H1 (cell line): Measurements from ENCODE around the gene PPM1D. TPM values are rescaled to one million over a fixed set of nuclear protein-coding genes. Genes with fewer than 3 reads are reported as not detected.

ENCODE experiments used
- CTCF ChIA-PET: fragments of 300-600 bp; sonication (Branson Sonifier 250); formaldehyde crosslinking; loops from one replicate; lab custom pipeline; 2021; ENCODE audit not compliant: partially characterized antibody; lab: Charles Lee
- POLR2A ChIA-PET: fragments of 300-600 bp; sonication (Branson Sonifier 250); formaldehyde crosslinking; loops from one replicate; lab custom pipeline; 2021; ENCODE audit warnings: inconsistent platforms; ENCODE audit not compliant: partially characterized antibody; lab: Charles Lee
- DNase-seq, 2 experiments: peaks; one replicate each; pipeline versions ENCODE4 v3.0.0 to v3.0.0-alpha.2; 2010 to 2022; ENCODE audit warnings: low spot score in 2 of 2, low read depth in 1 of 2, mixed read lengths in 1 of 2
- FAIRE-seq: peaks from 2 replicates; lab custom pipeline; 2011; peaks lifted over from hg19 to GRCh38; lab: Jason Lieb, UNC
- H2AFZ ChIP-seq: 2 replicates; pipeline ENCODE4 v1.8.1; 2012; ENCODE audit warnings: low read length, inconsistent platforms
- H2AK5ac ChIP-seq: 2 replicates; pipeline ENCODE4 v1.6.1; 2013; ENCODE audit warnings: low read depth, low read length
- H2BK120ac ChIP-seq: replicated peaks from 2 replicates; pipeline ENCODE3; 2013; ENCODE audit warnings: low read depth, low read length, inconsistent platforms
- H2BK12ac ChIP-seq: 2 replicates; pipeline ENCODE4 v1.6.1; 2013; ENCODE audit warnings: low read depth, low read length
- H2BK15ac ChIP-seq: 2 replicates; pipeline ENCODE4 v1.6.1; 2013; ENCODE audit warnings: low read length
- H2BK20ac ChIP-seq: 2 replicates; pipeline ENCODE4 v1.6.1; 2013; ENCODE audit warnings: low read length
- H2BK5ac ChIP-seq: 2 replicates; pipeline ENCODE4 v1.6.1; 2013; ENCODE audit warnings: low read depth, low read length
- H3K14ac ChIP-seq: 2 replicates; pipeline ENCODE4 v1.6.1; 2013; ENCODE audit warnings: inconsistent platforms; ENCODE audit not compliant: insufficient read length
- H3K18ac ChIP-seq: 2 replicates; pipeline ENCODE4 v1.6.1; 2013; ENCODE audit warnings: low read length; ENCODE audit errors: extremely low read depth
- H3K23ac ChIP-seq: 2 replicates; pipeline ENCODE4 v1.6.1; 2013; ENCODE audit warnings: inconsistent platforms; ENCODE audit not compliant: insufficient read length
- H3K23me2 ChIP-seq: 2 replicates; pipeline ENCODE4 v1.6.1; 2013; ENCODE audit warnings: low read depth, low read length
- H3K27ac ChIP-seq: 2 replicates; pipeline ENCODE4 v1.6.1; 2011; ENCODE audit warnings: low read depth, low read length, inconsistent platforms
- H3K27me3 ChIP-seq, 4 experiments: replicated peaks in 1 of 4; 1 replicate in 1 of 4; 2 replicates in 3 of 4; pipeline versions ENCODE4 v1.6.1 to v1.8.1; 2011 to 2013; ENCODE audit warnings: low read length in 3 of 4, mild to moderate bottlenecking in 3 of 4, inconsistent platforms in 2 of 4, mixed read lengths in 2 of 4, moderate library complexity in 1 of 4; ENCODE audit not compliant: control insufficient read depth in 3 of 4, insufficient read depth in 3 of 4; ENCODE audit errors: extremely low read depth in 1 of 4
- H3K36me3 ChIP-seq, 4 experiments: 2 replicates each; pipeline versions ENCODE4 v1.6.1 to v1.8.1; 2011 to 2013; ENCODE audit warnings: mild to moderate bottlenecking in 4 of 4, low read length in 3 of 4, moderate library complexity in 2 of 4, control low read depth in 1 of 4, inconsistent platforms in 1 of 4; ENCODE audit not compliant: insufficient read depth in 4 of 4, control insufficient read depth in 2 of 4
- H3K4ac ChIP-seq: replicated peaks from 2 replicates; pipeline ENCODE3; 2013; ENCODE audit warnings: low read length, low read depth, mixed read lengths, inconsistent platforms; ENCODE audit not compliant: insufficient read length
- H3K4me1 ChIP-seq, 4 experiments: replicated peaks in 1 of 4; 1 replicate in 1 of 4; 2 replicates in 3 of 4; pipeline versions ENCODE4 v1.6.1 to v1.8.1; 2011 to 2013; ENCODE audit warnings: low read length in 3 of 4, inconsistent platforms in 2 of 4, mixed read lengths in 1 of 4; ENCODE audit not compliant: insufficient read depth in 4 of 4, control insufficient read depth in 3 of 4
- H3K4me2 ChIP-seq, 2 experiments: 2 replicates each; pipeline versions ENCODE4 v1.6.1 to v1.8.1; 2011 to 2013; ENCODE audit warnings: low read depth in 2 of 2, low read length in 2 of 2, control low read depth in 1 of 2, inconsistent platforms in 1 of 2, mild to moderate bottlenecking in 1 of 2; ENCODE audit not compliant: insufficient read depth in 1 of 2
- H3K4me3 ChIP-seq, 4 experiments: fragments of 200-600, 300-600 bp in 1 of 4; sonication (generic), shearing (Covaris generic), sonication (Bioruptor Twin) in 1 of 4; 2 replicates each; pipeline versions ENCODE4 v1.5.1 to v1.8.1; 2011 to 2016; ENCODE audit warnings: low read length in 4 of 4, low read depth in 3 of 4, control low read depth in 2 of 4, inconsistent platforms in 2 of 4, mild to moderate bottlenecking in 2 of 4, mixed read lengths in 1 of 4, moderate library complexity in 1 of 4; ENCODE audit not compliant: insufficient read depth in 2 of 4; ENCODE audit errors: extremely low read depth in 1 of 4
- H3K56ac ChIP-seq: replicated peaks from 2 replicates; pipeline ENCODE3; 2013; ENCODE audit warnings: low read depth, mild to moderate bottlenecking, mixed read lengths, low read length, inconsistent platforms; ENCODE audit not compliant: insufficient read length
- H3K79me1 ChIP-seq: 2 replicates; pipeline ENCODE4 v1.6.1; 2013; ENCODE audit warnings: low read depth, low read length, control low read depth
- H3K79me2 ChIP-seq, 2 experiments: 2 replicates each; pipeline versions ENCODE4 v1.6.1 to v1.8.1; 2012 to 2013; ENCODE audit warnings: low read length in 2 of 2, mild to moderate bottlenecking in 2 of 2, inconsistent platforms in 1 of 2; ENCODE audit not compliant: insufficient read depth in 2 of 2, control insufficient read depth in 1 of 2
- H3K9ac ChIP-seq, 4 experiments: replicated peaks in 1 of 4; 1 replicate in 1 of 4; 2 replicates in 3 of 4; pipeline versions ENCODE4 v1.6.1 to v1.8.1; 2011 to 2013; ENCODE audit warnings: low read depth in 3 of 4, low read length in 3 of 4, control low read depth in 2 of 4, mild to moderate bottlenecking in 2 of 4, moderate library complexity in 2 of 4, inconsistent platforms in 1 of 4; ENCODE audit errors: extremely low read depth in 1 of 4
- H3K9me3 ChIP-seq, 2 experiments: 2 replicates each; pipeline versions ENCODE4 v1.6.1 to v1.8.1; 2012 to 2013; ENCODE audit warnings: mild to moderate bottlenecking in 2 of 2, moderate library complexity in 2 of 2, control low read depth in 1 of 2, inconsistent platforms in 1 of 2, low read depth in 1 of 2, low read length in 1 of 2, mixed read lengths in 1 of 2; ENCODE audit not compliant: insufficient read depth in 2 of 2
- H4K20me1 ChIP-seq, 2 experiments: replicated peaks in 1 of 2; 2 replicates each; pipeline versions ENCODE3 to v1.8.1; 2011 to 2013; ENCODE audit warnings: inconsistent platforms in 2 of 2, low read length in 2 of 2, mild to moderate bottlenecking in 1 of 2; ENCODE audit not compliant: insufficient read depth in 2 of 2, control insufficient read depth in 1 of 2
- H4K5ac ChIP-seq: 2 replicates; pipeline ENCODE4 v1.6.1; 2013; ENCODE audit warnings: low read length, low read depth, mixed read lengths, inconsistent platforms; ENCODE audit not compliant: insufficient read length
- H4K8ac ChIP-seq: 2 replicates; pipeline ENCODE4 v1.8.0; 2013; ENCODE audit warnings: mild to moderate bottlenecking, moderate library complexity, low read length, inconsistent platforms; ENCODE audit not compliant: insufficient read depth; ENCODE audit errors: extremely low read depth
- H4K91ac ChIP-seq: replicated peaks from 2 replicates; pipeline ENCODE3; 2013; ENCODE audit warnings: low read length, mixed read lengths, inconsistent platforms; ENCODE audit not compliant: insufficient read length
- CREB1 ChIP-seq: IDR thresholded peaks from 2 replicates; pipeline ENCODE4 v1.6.1; 2012; ENCODE audit warnings: inconsistent platforms
- EGR1 ChIP-seq: IDR thresholded peaks from 2 replicates; pipeline ENCODE4 v1.6.1; 2011; ENCODE audit warnings: low read depth, low read length, borderline replicate concordance
- EP300 ChIP-seq, 2 experiments: IDR thresholded peaks; 1 replicate in 1 of 2; 2 replicates in 1 of 2; pipeline ENCODE4 v1.6.1; 2011 to 2012; ENCODE audit warnings: low read depth in 2 of 2, low read length in 2 of 2, mild to moderate bottlenecking in 2 of 2, borderline replicate concordance in 1 of 2, inconsistent platforms in 1 of 2, moderate library complexity in 1 of 2
- EZH2 ChIP-seq: fragments of 200-600 bp; sonication (generic); IDR thresholded peaks from 2 replicates; pipeline ENCODE4 v1.7.1; 2012; ENCODE audit warnings: low read depth, mild to moderate bottlenecking, moderate library complexity, low read length, inconsistent platforms; ENCODE audit not compliant: severe bottlenecking
- JUN ChIP-seq: IDR thresholded peaks from 2 replicates; pipeline ENCODE4 v1.6.1; 2011; ENCODE audit warnings: low read depth, mild to moderate bottlenecking, improper control_type of control experiment, low read length
- JUND ChIP-seq: IDR thresholded peaks from 2 replicates; pipeline ENCODE4 v1.6.1; 2011; ENCODE audit warnings: mild to moderate bottlenecking, improper control_type of control experiment, low read length
- KDM1A ChIP-seq: fragments of 200-600, 300-600 bp; sonication (generic); IDR thresholded peaks from 2 replicates; pipeline ENCODE4 v1.7.1; 2016; ENCODE audit warnings: mild to moderate bottlenecking, low read length, borderline replicate concordance
- KDM5A ChIP-seq: fragments of 200-600 bp; IDR thresholded peaks from 2 replicates; pipeline ENCODE4 v1.7.1; 2012; ENCODE audit warnings: mild to moderate bottlenecking, low read length, inconsistent platforms, mixed read lengths
- NRF1 ChIP-seq: IDR thresholded peaks from 2 replicates; pipeline ENCODE4 v1.6.1; 2011; ENCODE audit warnings: mild to moderate bottlenecking, low read depth, low read length, improper control_type of control experiment
- TAF1 ChIP-seq: IDR thresholded peaks from 2 replicates; pipeline ENCODE4 v1.6.1; 2011; ENCODE audit warnings: mild to moderate bottlenecking, low read depth, low read length
- TAF7 ChIP-seq: optimal IDR thresholded peaks from 2 replicates; pipeline ENCODE3; 2011; ENCODE audit warnings: low read depth, mild to moderate bottlenecking, inconsistent platforms, low read length, moderate library complexity, borderline replicate concordance
- whole genome bisulfite sequencing, 2 experiments: shearing (Covaris generic) in 1 of 2; methylation state at CpG; one replicate each; pipeline versions ENCODE4 v1.1.6 to v1.1.7; 2013 to 2015; ENCODE audit warnings: low lambda C conversion rate in 2 of 2, mixed read lengths in 2 of 2, inconsistent platforms in 1 of 2, low coverage in 1 of 2, missing lambda C conversion rate in 1 of 2; ENCODE audit not compliant: insufficient replicate concordance in 2 of 2, insufficient coverage in 1 of 2, insufficient read length in 1 of 2; ENCODE audit errors: extremely low coverage in 1 of 2, missing lambda C conversion rate in 1 of 2; 5-methylcytosine and 5-hydroxymethylcytosine counted together
- polyA plus RNA-seq, 7 experiments: library from polyadenylated mRNA; depleted of rRNA in 3 of 7; stranded (reverse) in 5 of 7; unstranded in 2 of 7; fragments of >200 nt in 5 of 7; fragments of 200-250 nt in 2 of 7; gene quantifications; 1 replicate in 5 of 7; 2 replicates in 1 of 7; 4 replicates in 1 of 7; pipeline versions ENCODE4 v1.2.1 to v1.2.3, GENCODE V29; 2011 to 2013; ENCODE audit warnings: missing spikeins in 2 of 7, mixed read lengths in 2 of 7
- total RNA-seq: library from RNA; stranded (reverse); fragmentation: NEBNext Ultra II Directional; extraction: Animal tissue kit (Norgen Biotek cat#: 25700); gene quantifications from 2 replicates; pipeline ENCODE4 v1.2.1, GENCODE V29; 2021
- TF ChIP-seq, protein P1 (sequence below): IDR thresholded peaks from 2 replicates; pipeline ENCODE4 v1.6.1; 2011; ENCODE audit warnings: low read depth, mild to moderate bottlenecking, low read length; ENCODE audit not compliant: insufficient read depth
- TF ChIP-seq, protein P2 (sequence below): IDR thresholded peaks from 2 replicates; pipeline ENCODE4 v1.6.1; 2012; ENCODE audit warnings: inconsistent platforms

The PPM1D gene
- total and polyA plus RNA-seq, 2 of the 8 experiments (the other 6 are each of a cell fraction or from before 2014, with no cell fraction given) = 5.0 to 16.7 TPM

DNA sequence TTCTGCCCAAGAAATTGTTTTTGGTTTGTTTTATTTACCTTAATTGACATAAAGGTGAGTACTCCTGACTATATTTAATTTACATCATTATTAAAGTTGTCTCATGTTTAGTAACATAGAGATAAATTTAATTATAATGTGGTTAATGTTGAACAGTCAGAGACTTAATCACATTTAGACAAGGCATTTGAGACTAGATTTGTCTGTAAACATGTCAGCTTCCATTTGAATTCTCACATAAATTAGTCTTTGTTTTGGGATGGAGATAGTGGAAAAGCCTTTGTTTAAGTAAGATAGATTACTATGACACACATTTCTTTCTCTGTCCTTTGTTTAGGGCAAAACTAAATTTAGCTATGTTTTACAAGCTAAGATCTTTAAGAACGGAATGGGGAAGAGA lies 59.2 kb downstream of the PPM1D start:
- Histone ChIP-seq H3K4me3 (no peak overlapping the region), H3K9ac (no peak overlapping the region), H3K27ac (no peak overlapping the region), H3K36me3 (peaks cover 0 to 20% (median 0%) of the 10 kb centered on the region in 4 experiments; a peak in 2 of 8 replicates), H2BK120ac (no peak overlapping the region), H3K23ac (no peak overlapping the region), H2BK5ac (no peak overlapping the region), H4K5ac (no peak overlapping the region), H3K79me1 (no peaks in the 10 kb centered on the region), H3K23me2 (no peaks in the 10 kb centered on the region), H4K8ac (no peak overlapping the region), H3K79me2 (no peaks in the 10 kb centered on the region; a peak in 1 of 4 replicates), H3K18ac (no peak overlapping the region), H3K4ac (no peak overlapping the region), H3K4me1 (no peaks in the 10 kb centered on the region), H3K56ac (no peak overlapping the region), H2BK12ac (no peak overlapping the region), H3K14ac (no peak overlapping the region), H4K91ac (no peak overlapping the region), H3K9me3 (no peaks in the 10 kb centered on the region), H2BK15ac (no peak overlapping the region), H2AFZ (no peak overlapping the region), H2AK5ac (no peak overlapping the region), H2BK20ac (no peak overlapping the region), H4K20me1 (no peaks in the 10 kb centered on the region), H3K27me3 (no peaks in the 10 kb centered on the region), H3K4me2 (no peak overlapping the region)
- ChIA-PET POLR2A (interaction anchor here (0.6 kb wide), 1 partner anchor 99 kb away, joined by 4 read pairs; no protein-coding TSS in a partner anchor), CTCF (interaction anchor here (2.2 kb wide), 1 partner anchor 18 kb away, joined by 5 read pairs; no protein-coding TSS in a partner anchor)
- 97% methylated on average over 1 of the region's 1 CpG; no CpG with 5 or more reads in 1 of the 2 experiments for WGBS, 2 experiments
- DNase-seq = no peak
- no peak for FAIRE-seq
- TF ChIP-seq, protein P1, sequence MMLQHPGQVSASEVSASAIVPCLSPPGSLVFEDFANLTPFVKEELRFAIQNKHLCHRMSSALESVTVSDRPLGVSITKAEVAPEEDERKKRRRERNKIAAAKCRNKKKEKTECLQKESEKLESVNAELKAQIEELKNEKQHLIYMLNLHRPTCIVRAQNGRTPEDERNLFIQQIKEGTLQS = no peak
- no peak for TF ChIP-seq EZH2
- TF ChIP-seq KDM5A = no peak
- no peak for TF ChIP-seq EP300 (IDR thresholded peaks at IDR 0.05; ENCODE audit: borderline replicate concordance in 1 of 2, low read depth in 2 of 2, low read length in 2 of 2)
- no peak for TF ChIP-seq JUN
- TF ChIP-seq KDM1A = no peak
- TF ChIP-seq, protein P2, sequence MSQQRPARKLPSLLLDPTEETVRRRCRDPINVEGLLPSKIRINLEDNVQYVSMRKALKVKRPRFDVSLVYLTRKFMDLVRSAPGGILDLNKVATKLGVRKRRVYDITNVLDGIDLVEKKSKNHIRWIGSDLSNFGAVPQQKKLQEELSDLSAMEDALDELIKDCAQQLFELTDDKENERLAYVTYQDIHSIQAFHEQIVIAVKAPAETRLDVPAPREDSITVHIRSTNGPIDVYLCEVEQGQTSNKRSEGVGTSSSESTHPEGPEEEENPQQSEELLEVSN = no peak
- TF ChIP-seq CREB1 = no peak
- TF ChIP-seq TAF1 = no peak
- no peak for TF ChIP-seq EGR1
- no peak for TF ChIP-seq NRF1
- TF ChIP-seq JUND = no peak
- no peak for TF ChIP-seq TAF7
